Endothelial cell of umbilical vein (primary cell): ENCODE data around the gene LOXL1. TPM values are rescaled to one million over a fixed set of nuclear protein-coding genes. Genes with fewer than 3 reads are reported as not detected.

Experiments used
- BruUV-seq: library from RNA; stranded (reverse); fragments of 400-500 nt; replicated peaks from 2 replicates; lab custom pipeline; 2021; lab: Mats Ljungman, UMichigan
- CTCF ChIA-PET: fragments of 300-600, 350-600 bp; sonication (Branson Sonifier 250); formaldehyde crosslinking; loops from one replicate; lab custom pipeline; 2021; ENCODE audit warnings: antibody characterized with exemption, inconsistent platforms; lab: Charles Lee
- POLR2A ChIA-PET: fragments of 300-600, 350-600 bp; sonication (Branson Sonifier 250); formaldehyde crosslinking; loops from one replicate; lab custom pipeline; 2021; ENCODE audit warnings: antibody characterized with exemption, inconsistent platforms; lab: Charles Lee
- DNase-seq: peaks from one replicate; pipeline ENCODE4 v3.0.0-alpha.2; 2011; ENCODE audit warnings: low read depth, low spot score
- FAIRE-seq: peaks from 2 replicates; lab custom pipeline; 2011; peaks lifted over from hg19 to GRCh38; lab: Jason Lieb, UNC
- H2AFZ ChIP-seq: 2 replicates; pipeline ENCODE4 v1.6.0; 2012; ENCODE audit warnings: low read depth, low read length, control low read depth, inconsistent platforms
- H3K27ac ChIP-seq: 2 replicates; pipeline ENCODE4 v1.5.1; 2011; ENCODE audit warnings: low read depth, mild to moderate bottlenecking, control low read depth, low read length, moderate library complexity; ENCODE audit not compliant: insufficient read depth
- H3K27me3 ChIP-seq, 2 experiments: 2 replicates each; pipeline versions ENCODE4 v1.6.0 to v1.6.1; 2011; ENCODE audit warnings: low read length in 2 of 2, mixed read lengths in 1 of 2; ENCODE audit not compliant: control insufficient read depth in 2 of 2, insufficient read depth in 2 of 2
- H3K36me3 ChIP-seq, 2 experiments: 2 replicates in 1 of 2; 3 replicates in 1 of 2; pipeline ENCODE4 v1.5.1; 2011; ENCODE audit warnings: low read length in 2 of 2, mild to moderate bottlenecking in 1 of 2, moderate library complexity in 1 of 2; ENCODE audit not compliant: control insufficient read depth in 2 of 2, insufficient read depth in 2 of 2; ENCODE audit errors: extremely low read depth in 1 of 2
- H3K4me1 ChIP-seq: 3 replicates; pipeline ENCODE4 v1.5.1; 2011; ENCODE audit warnings: mild to moderate bottlenecking, low read length; ENCODE audit not compliant: control insufficient read depth, insufficient read depth; ENCODE audit errors: extremely low read depth
- H3K4me2 ChIP-seq: 2 replicates; pipeline ENCODE4 v1.6.1; 2011; ENCODE audit warnings: low read length, control low read depth, mixed read lengths; ENCODE audit not compliant: insufficient read depth
- H3K4me3 ChIP-seq, 3 experiments: fragments of 200-600 bp in 1 of 3; sonication (generic), shearing (Covaris generic) in 1 of 3; replicated peaks in 1 of 3; 2 replicates each; pipeline ENCODE4 v1.5.1; 2011 to 2016; ENCODE audit warnings: control low read depth in 3 of 3, low read length in 3 of 3, mild to moderate bottlenecking in 2 of 3, inconsistent platforms in 1 of 3, low read depth in 1 of 3, moderate library complexity in 1 of 3; ENCODE audit not compliant: insufficient read depth in 1 of 3
- H3K79me2 ChIP-seq: 2 replicates; pipeline ENCODE4 v1.6.0; 2012; ENCODE audit warnings: low read length, inconsistent platforms; ENCODE audit not compliant: control insufficient read depth, insufficient read depth
- H3K9ac ChIP-seq: replicated peaks from 2 replicates; pipeline ENCODE3; 2011; ENCODE audit warnings: low read length, control low read depth; ENCODE audit not compliant: insufficient read depth; ENCODE audit errors: extremely low read depth
- H3K9me1 ChIP-seq: replicated peaks from 3 replicates; pipeline ENCODE4 v1.6.0; 2011; ENCODE audit warnings: mild to moderate bottlenecking, low read length; ENCODE audit not compliant: control insufficient read depth, insufficient read depth; ENCODE audit errors: extremely low read depth
- H3K9me3 ChIP-seq: replicated peaks from 2 replicates; pipeline ENCODE4 v1.5.1; 2012; ENCODE audit warnings: low read length, inconsistent platforms; ENCODE audit not compliant: control insufficient read depth, insufficient read depth
- H4K20me1 ChIP-seq: replicated peaks from 2 replicates; pipeline ENCODE3; 2011; ENCODE audit warnings: mild to moderate bottlenecking, low read length; ENCODE audit not compliant: control insufficient read depth, insufficient read depth; ENCODE audit errors: extremely low read depth
- CTCF ChIP-seq, 2 donors: IDR thresholded peaks; 1 replicate in 1 of 2; 2 replicates in 1 of 2; pipeline ENCODE4 v1.5.1; 2011; ENCODE audit warnings: low read length in 2 of 2, mild to moderate bottlenecking in 2 of 2, moderate library complexity in 2 of 2, control low read depth in 1 of 2, inconsistent platforms in 1 of 2, low read depth in 1 of 2; ENCODE audit not compliant: insufficient read depth in 1 of 2; ENCODE audit errors: extremely low read depth in 1 of 2
- EZH2 ChIP-seq: IDR thresholded peaks from 2 replicates; pipeline ENCODE4 v1.6.1; 2012; ENCODE audit warnings: borderline replicate concordance, low read depth, mild to moderate bottlenecking, moderate library complexity, low read length, inconsistent platforms; ENCODE audit not compliant: severe bottlenecking
- FOS ChIP-seq: IDR thresholded peaks from 2 replicates; pipeline ENCODE4 v1.6.1; 2011; ENCODE audit warnings: mild to moderate bottlenecking, low read length, moderate library complexity, borderline replicate concordance; ENCODE audit not compliant: insufficient read depth
- GATA2 ChIP-seq: IDR thresholded peaks from 2 replicates; pipeline ENCODE4 v1.7.0; 2011; ENCODE audit warnings: low read depth, mild to moderate bottlenecking, moderate library complexity, mixed read lengths, low read length; ENCODE audit not compliant: insufficient read length, insufficient read depth
- JUN ChIP-seq: IDR thresholded peaks from 2 replicates; pipeline ENCODE4 v1.6.1; 2011; ENCODE audit warnings: borderline replicate concordance, low read depth; ENCODE audit not compliant: insufficient read length, insufficient read depth
- MYC ChIP-seq: IDR thresholded peaks from one replicate; pipeline ENCODE4 v1.6.1; 2011; ENCODE audit warnings: mild to moderate bottlenecking, low read depth, low read length
- POLR2A ChIP-seq: IDR thresholded peaks from 2 replicates; pipeline ENCODE4 v1.6.1; 2012; ENCODE audit warnings: low read depth, mild to moderate bottlenecking, control low read depth, low read length
- POLR2AphosphoS5 ChIP-seq: IDR thresholded peaks from 2 replicates; pipeline ENCODE4 v1.6.1; 2012; ENCODE audit warnings: low read depth, mild to moderate bottlenecking, control low read depth, low read length, moderate library complexity; ENCODE audit not compliant: insufficient read depth
- dilution Hi-C: fragments of 300-500 bp; cut with MboI; formaldehyde crosslinking; loops from one replicate; pipeline ENCODE4 v1.15.0; 2019; ENCODE audit warnings: low sequenced_read_pairs; ENCODE audit not compliant: extremely low pct_ligation_motif_present
- intact Hi-C: fragments of 100-400 bp; cut with micrococcal nuclease; formaldehyde crosslinking; loops from one replicate; pipeline ENCODE4 v1.10.0; 2022
- polyA plus RNA-seq, 4 experiments: library from polyadenylated mRNA; depleted of rRNA in 3 of 4; stranded (reverse) in 3 of 4; unstranded in 1 of 4; fragments of >200 nt; gene quantifications; 2 replicates each; pipeline versions ENCODE4 v1.2.1 to v1.2.3, GENCODE V29; 2011 to 2012; ENCODE audit warnings: missing spikeins in 1 of 4
- total RNA-seq: library from RNA; stranded (reverse); gene quantifications from 2 replicates; pipeline ENCODE4 v1.2.3, GENCODE V29; 2021
- TF ChIP-seq, protein P1 (sequence below): IDR thresholded peaks from 2 replicates; pipeline ENCODE4 v1.6.1; 2011; ENCODE audit not compliant: insufficient read depth, insufficient read length

Gene LOXL1
- total and polyA plus RNA-seq, 2 donors (not counting 3 experiments of a cell fraction or from before 2014, with no cell fraction given) = 5.2 to 14.4 TPM

DNA sequence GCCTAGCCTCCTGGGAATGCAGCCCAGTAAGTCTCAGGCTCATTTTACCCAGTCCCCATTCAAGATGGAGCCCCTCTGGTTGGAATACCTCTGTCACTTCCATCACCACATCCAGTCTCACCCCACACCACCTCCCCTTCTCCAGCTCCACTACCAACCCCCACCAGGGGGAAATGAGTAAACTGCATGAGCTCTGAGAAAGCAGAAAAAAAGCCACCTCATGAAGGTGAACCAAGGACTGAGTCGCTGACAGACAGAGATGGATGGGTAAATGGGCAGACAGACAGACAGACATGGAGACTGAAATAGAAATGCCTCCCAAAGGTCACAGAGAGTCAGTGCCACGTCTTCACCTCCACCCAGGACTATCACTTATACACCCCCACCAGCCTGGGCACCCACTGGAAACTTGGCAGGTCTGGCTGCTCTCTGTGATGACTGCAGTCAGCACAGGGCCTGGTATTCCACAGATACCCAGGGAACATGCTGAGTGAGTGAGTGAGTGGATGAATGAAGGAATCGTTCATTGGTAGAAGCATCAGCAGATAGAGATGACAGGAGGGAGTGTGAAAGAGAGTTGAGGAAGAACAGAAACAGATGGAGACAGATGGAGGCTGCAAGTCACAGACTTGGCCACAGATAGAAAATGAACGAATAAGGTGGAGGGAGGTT is 4.9 kb upstream of the LOXL1 start:
- BruUV-seq = no TSS peak
- Histone ChIP-seq H3K9me1 (no peaks in the 10 kb centered on the region), H3K4me1 (peaks cover 19% of the 10 kb centered on the region), H3K4me3 (no peak overlapping the region), H4K20me1 (no peaks in the 10 kb centered on the region), H3K27me3 (no peaks in the 10 kb centered on the region), H3K27ac (no peak overlapping the region), H3K9me3 (no peaks in the 10 kb centered on the region), H3K36me3 (no peaks in the 10 kb centered on the region), H3K4me2 (no peak overlapping the region), H3K9ac (no peak overlapping the region), H2AFZ (no peak overlapping the region), H3K79me2 (no peaks in the 10 kb centered on the region)
- DNase-seq (no peak), FAIRE-seq (no peak)
- TF ChIP-seq, protein P1, sequence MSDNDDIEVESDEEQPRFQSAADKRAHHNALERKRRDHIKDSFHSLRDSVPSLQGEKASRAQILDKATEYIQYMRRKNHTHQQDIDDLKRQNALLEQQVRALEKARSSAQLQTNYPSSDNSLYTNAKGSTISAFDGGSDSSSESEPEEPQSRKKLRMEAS = no peak
- TF ChIP-seq POLR2AphosphoS5 (no peak), EZH2 (no peak), POLR2A (no peak), FOS (no peak), GATA2 (no peak), MYC (no peak), JUN (no peak), CTCF (IDR thresholded peaks at IDR 0.05; ENCODE audit: extremely low read depth in 1 of 2, insufficient read depth in 1 of 2, low read depth in 1 of 2, low read length in 2 of 2) (no peak)
- dilution Hi-C loops = no loop called here
- intact Hi-C loops = no loop called here
- ChIA-PET POLR2A (no interaction called here), CTCF (interaction anchor here (0.9 to 1.5 kb wide), 3 partner anchors 10 to 16 kb away, joined by 3 to 4 read pairs (median 3); no protein-coding TSS in a partner anchor)
